GM23338 (cell line): ENCODE measurements around the gene CNNM2. TPM values are rescaled to one million over a fixed set of nuclear protein-coding genes. Genes with fewer than 3 reads are reported as not detected.

Experiments used
- ATAC-seq: fragments of 200-7000 bp; cut with Tn5 transposase; 3 replicates; pipeline ENCODE4 v1.9.1; 2020
- DNase-seq: peaks from one replicate; pipeline ENCODE4 v3.0.0-alpha.2; 2015; ENCODE audit warnings: low spot score
- H2AFZ ChIP-seq: fragments of 200-600 bp; sonication (generic); 2 replicates; pipeline ENCODE4 v1.8.0; 2016; ENCODE audit warnings: antibody characterized with exemption, mild to moderate bottlenecking, moderate library complexity
- H3F3A ChIP-seq: fragments of 200-600 bp; sonication (generic); replicated peaks from 2 replicates; pipeline ENCODE4 v1.8.0; 2017; ENCODE audit warnings: antibody characterized with exemption, mixed run types, low read depth
- H3K27ac ChIP-seq: fragments of 200-600 bp; sonication (generic); 2 replicates; pipeline ENCODE4 v1.6.1; 2016; ENCODE audit warnings: low read depth
- H3K27me3 ChIP-seq: fragments of 200-600 bp; sonication (generic); 2 replicates; pipeline ENCODE4 v1.8.0; 2016; ENCODE audit warnings: mild to moderate bottlenecking, mixed run types, moderate library complexity; ENCODE audit not compliant: insufficient read depth
- H3K36me3 ChIP-seq: fragments of 200-600 bp; sonication (generic); 2 replicates; pipeline ENCODE4 v1.8.0; 2016; ENCODE audit warnings: mild to moderate bottlenecking; ENCODE audit not compliant: insufficient read depth
- H3K4me1 ChIP-seq: fragments of 200-600 bp; sonication (generic); 2 replicates; pipeline ENCODE4 v1.8.0; 2016; ENCODE audit warnings: mild to moderate bottlenecking, moderate library complexity; ENCODE audit not compliant: insufficient read depth
- H3K4me2 ChIP-seq: fragments of 200-600 bp; sonication (generic); 2 replicates; pipeline ENCODE4 v1.7.1; 2017; ENCODE audit warnings: mixed run types
- H3K4me3 ChIP-seq: fragments of 200-600 bp; sonication (generic); 2 replicates; pipeline ENCODE4 v1.6.1; 2016; ENCODE audit warnings: mixed run types
- H3K79me2 ChIP-seq: fragments of 200-600 bp; sonication (generic); replicated peaks from 2 replicates; pipeline ENCODE4 v1.8.0; 2017; ENCODE audit warnings: mild to moderate bottlenecking; ENCODE audit not compliant: insufficient read depth
- H3K9me2 ChIP-seq: fragments of 200-600 bp; sonication (generic); 2 replicates; pipeline ENCODE4 v1.8.0; 2017; ENCODE audit not compliant: insufficient read depth
- H4K20me1 ChIP-seq: fragments of 200-600 bp; sonication (generic); replicated peaks from 2 replicates; pipeline ENCODE4 v1.8.0; 2017; ENCODE audit warnings: mild to moderate bottlenecking; ENCODE audit not compliant: insufficient read depth
- H3K27ac Mint-ChIP-seq: 2 replicates; pipeline ENCODE4 v1.8.0; 2020; ENCODE audit warnings: inconsistent platforms, mild to moderate bottlenecking, moderate library complexity, mixed read lengths
- H3K27me3 Mint-ChIP-seq: 3 replicates; pipeline ENCODE4 v1.8.0; 2022; ENCODE audit warnings: low read depth, mild to moderate bottlenecking, moderate library complexity, mixed read lengths, inconsistent platforms; ENCODE audit not compliant: insufficient read depth, poor library complexity
- H3K36me3 Mint-ChIP-seq: 3 replicates; pipeline ENCODE4 v1.8.0; 2021; ENCODE audit warnings: low read depth, mild to moderate bottlenecking, inconsistent platforms, moderate library complexity, mixed read lengths
- H3K4me1 Mint-ChIP-seq: 3 replicates; pipeline ENCODE4 v1.8.0; 2020; ENCODE audit warnings: mild to moderate bottlenecking, inconsistent platforms, mixed read lengths
- H3K4me3 Mint-ChIP-seq: 3 replicates; pipeline ENCODE4 v1.8.0; 2021; ENCODE audit warnings: moderate library complexity, mild to moderate bottlenecking, inconsistent platforms, mixed read lengths
- H3K9me3 Mint-ChIP-seq: 3 replicates; pipeline ENCODE4 v1.8.0; 2020; ENCODE audit warnings: moderate library complexity, mild to moderate bottlenecking, inconsistent platforms, mixed read lengths
- CREB1 ChIP-seq: fragments of 250-450 bp; sonication (Bioruptor Pico); IDR thresholded peaks from 2 replicates; pipeline ENCODE4 v1.5.0; 2020; ENCODE audit warnings: low read depth, mild to moderate bottlenecking, moderate library complexity
- CTCF ChIP-seq, 2 experiments: fragments of 200-600 bp in 1 of 2; sonication (generic) in 1 of 2; conservative IDR thresholded peaks; 2 replicates each; pipeline versions ENCODE4 v1.5.1 to v1.6.1; 2016 to 2017; ENCODE audit warnings: antibody characterized with exemption in 2 of 2, low read depth in 2 of 2, mild to moderate bottlenecking in 2 of 2, moderate library complexity in 1 of 2
- EZH2 ChIP-seq: fragments of 200-600 bp; sonication (generic); IDR thresholded peaks from one replicate; pipeline ENCODE4 v1.8.0; 2017; ENCODE audit warnings: antibody characterized with exemption, mild to moderate bottlenecking, low read depth; ENCODE audit not compliant: unreplicated experiment
- JUNB ChIP-seq: IDR thresholded peaks from one replicate; pipeline ENCODE4 v1.6.1; 2016; ENCODE audit warnings: antibody characterized with exemption; ENCODE audit not compliant: unreplicated experiment
- NANOG ChIP-seq: IDR thresholded peaks from 2 replicates; pipeline ENCODE4 v1.6.1; 2016; ENCODE audit warnings: antibody characterized with exemption, borderline replicate concordance
- POLR2AphosphoS5 ChIP-seq: IDR thresholded peaks from 2 replicates; pipeline ENCODE4 v1.6.1; 2016; ENCODE audit warnings: antibody characterized with exemption, low read depth
- REST ChIP-seq: IDR thresholded peaks from one replicate; pipeline ENCODE4 v1.6.1; 2018; ENCODE audit warnings: antibody characterized with exemption; ENCODE audit not compliant: unreplicated experiment
- STAT1 ChIP-seq: IDR thresholded peaks from one replicate; pipeline ENCODE4 v1.6.1; 2016; ENCODE audit warnings: antibody characterized with exemption; ENCODE audit not compliant: unreplicated experiment
- ZNF114 ChIP-seq: fragments of 250-450 bp; sonication (Bioruptor Pico); IDR thresholded peaks from 2 replicates; pipeline ENCODE4 v1.5.0; 2020; ENCODE audit warnings: mild to moderate bottlenecking, moderate library complexity
- ZNF331 ChIP-seq: fragments of 250-450 bp; sonication (Bioruptor Pico); IDR thresholded peaks from 2 replicates; pipeline ENCODE4 v1.5.0; 2020; ENCODE audit warnings: low read depth, mild to moderate bottlenecking, moderate library complexity
- ZNF462 ChIP-seq: fragments of 250-450 bp; sonication (Bioruptor Pico); IDR thresholded peaks from 2 replicates; pipeline ENCODE4 v1.5.0; 2020; ENCODE audit warnings: mild to moderate bottlenecking, moderate library complexity
- polyA plus RNA-seq: library from polyadenylated mRNA; unstranded; fragments of >200 nt; fragmentation: Nextera tagmentation; extraction: Ambion mirVana; gene quantifications from 2 replicates; pipeline ENCODE4 v1.2.1, GENCODE V29; 2016
- total RNA-seq: library from RNA; depleted of rRNA; stranded (reverse); fragments of >200 nt; shearing (Covaris generic); gene quantifications from 2 replicates; pipeline ENCODE4 v1.2.3, GENCODE V29; 2014

The CNNM2 gene
- total and polyA plus RNA-seq, 2 experiments from 2014 or later, result 4.5 to 31.3 TPM

GRCh38 chr10:103078309-103078615 is 160.2 kb downstream of the CNNM2 start (continued):
- TF ChIP-seq ZNF462 (no peak), CREB1 (CRISPR knock-in tag) (no peak), ZNF114 (CRISPR knock-in tag) (no peak), STAT1 (no peak), POLR2AphosphoS5 (no peak)

GRCh38 chr10:103078676-103079075 is 160.6 kb downstream of the CNNM2 start:
- Histone ChIP-seq H3K79me2 (no peaks in the 10 kb centered on the region), H3K27ac (no peak overlapping the region), H3K36me3 (no peaks in the 10 kb centered on the region), H3K9me2 (no peaks in the 10 kb centered on the region), H2AFZ (no peak overlapping the region), H3K4me3 (no peak overlapping the region), H3K4me1 (no peaks in the 10 kb centered on the region), H4K20me1 (no peaks in the 10 kb centered on the region), H3K27me3 (no peaks in the 10 kb centered on the region), H3F3A (no peaks in the 10 kb centered on the region), H3K4me2 (no peak overlapping the region)
- no peak overlapping the region for H3K4me3 Mint-ChIP-seq
- H3K4me1 Mint-ChIP-seq, result peaks cover 7% of the 10 kb centered on the region; the same call in 2 of the 3 replicates
- peaks cover 13% of the 10 kb centered on the region for H3K36me3 Mint-ChIP-seq
- H3K9me3 Mint-ChIP-seq, result no peaks in the 10 kb centered on the region
- ATAC-seq, result no peak
- no peak overlapping the region for H3K27ac Mint-ChIP-seq
- DNase-seq, result no peak
- H3K27me3 Mint-ChIP-seq, result no peaks in the 10 kb centered on the region
- TF ChIP-seq ZNF331 (CRISPR knock-in tag) (no peak), CTCF (conservative IDR thresholded peaks at IDR 0.05; ENCODE audit: low read depth in 2 of 2) (no peak), REST (no peak), EZH2 (no peak), NANOG (no peak), ZNF114 (CRISPR knock-in tag) (no peak), POLR2AphosphoS5 (no peak), JUNB (no peak)
